ENCODE results near the gene B4GALT5. TPM values are rescaled to one million over a fixed set of nuclear protein-coding genes. Genes with fewer than 3 reads are reported as not detected.

Gene B4GALT5
- total and polyA plus RNA-seq, 7 donors: 32.0 to 284 (median 75.3) TPM

- Histone ChIP-seq H3K9me3 (no peaks in the 10 kb centered on the region), H3K4me1 (no peaks in the 10 kb centered on the region), H3K27ac (no peak overlapping the region), H3K4me3 (no peak overlapping the region), H3K36me3 (ENCODE audit: insufficient read depth in 1 of 2, low read depth in 1 of 2) (no peaks in the 10 kb centered on the region), H3K27me3 (ENCODE audit: insufficient read depth in 3 of 3, low read length in 2 of 3) (no peaks in the 10 kb centered on the region)
- WGBS, 3 donors: 88 to 90% (median 88%) methylated on average over 5 of the region's 5 CpGs
- TF ChIP-seq CTCF (IDR thresholded peaks at IDR 0.05): no peak
- ATAC-seq (no peak), DNase-seq (no peak)
- intact Hi-C loops (cut with DNase I): no loop called here
These were observed 112.3 kb downstream of the B4GALT5 start for GRCh38 chr20:49601153-49601924.

GRCh38 chr20:49599746-49600113 lies 113.9 kb downstream of the B4GALT5 start:
- Histone ChIP-seq H3K4me3 (no peak overlapping the region), H3K9me3 (no peaks in the 10 kb centered on the region), H3K27ac (no peak overlapping the region), H3K4me1 (no peaks in the 10 kb centered on the region), H3K36me3 (ENCODE audit: insufficient read depth in 1 of 2, low read depth in 1 of 2) (no peaks in the 10 kb centered on the region), H3K27me3 (ENCODE audit: insufficient read depth in 3 of 3, low read length in 2 of 3) (no peaks in the 10 kb centered on the region)
- ATAC-seq: no peak
- intact Hi-C loops (cut with DNase I): no loop called here
- 89 to 98% (median 95%) methylated on average over 4 of the region's 4 CpGs for WGBS, 3 donors
- DNase-seq: no peak
- TF ChIP-seq CTCF (IDR thresholded peaks at IDR 0.05): no peak

GRCh38 chr20:49597825-49598395 lies 115.8 kb downstream of the B4GALT5 start:
- Histone ChIP-seq H3K9me3 (no peaks in the 10 kb centered on the region), H3K27me3 (ENCODE audit: insufficient read depth in 3 of 3, low read length in 2 of 3) (no peaks in the 10 kb centered on the region), H3K27ac (no peak overlapping the region), H3K4me1 (no peaks in the 10 kb centered on the region), H3K36me3 (ENCODE audit: insufficient read depth in 1 of 2, low read depth in 1 of 2) (no peaks in the 10 kb centered on the region), H3K4me3 (no peak overlapping the region)
- peak in 1 of 2 donors; percentile 4 for DNase-seq
- no peak for ATAC-seq
- TF ChIP-seq CTCF (IDR thresholded peaks at IDR 0.05): no peak
- intact Hi-C loops (cut with DNase I): no loop called here
- WGBS, 3 donors: 81 to 99% (median 96%) methylated on average over 4 of the region's 4 CpGs

GRCh38 chr20:49595811-49596561 lies 117.7 kb downstream of the B4GALT5 start:
- Histone ChIP-seq H3K4me1 (no peaks in the 10 kb centered on the region), H3K36me3 (ENCODE audit: insufficient read depth in 1 of 2, low read depth in 1 of 2) (no peaks in the 10 kb centered on the region), H3K27me3 (ENCODE audit: insufficient read depth in 3 of 3, low read length in 2 of 3) (no peaks in the 10 kb centered on the region), H3K27ac (no peak overlapping the region), H3K4me3 (no peak overlapping the region), H3K9me3 (no peaks in the 10 kb centered on the region)
- ATAC-seq: peak in 1 of 4 donors; percentile 50
- DNase-seq: peak; percentile 64 to 68
- intact Hi-C loops (cut with DNase I): no loop called here
- no peak for TF ChIP-seq CTCF (IDR thresholded peaks at IDR 0.05)
- WGBS, 3 donors: 70 to 72% (median 70%) methylated on average over 15 of the region's 15 CpGs

Measured in psoas muscle (tissue), 8 donors.